ENCODE measurements around the gene ATXN1. TPM values are rescaled to one million over a fixed set of nuclear protein-coding genes. Genes with fewer than 3 reads are reported as not detected.

Gene ATXN1
- total and polyA plus RNA-seq, 2 of the 8 experiments (the other 6 are each of a cell fraction or from before 2014, with no cell fraction given), result 1.6 to 4.0 TPM

GRCh38 chr6:16481697-16482399 lies 279.4 kb downstream of the ATXN1 start:
- Histone ChIP-seq H4K8ac (ENCODE audit: extremely low read depth, insufficient read depth, low read length) (no peak overlapping the region), H2AFZ (ENCODE audit: low read length) (no peak overlapping the region), H3K4me2 (ENCODE audit: insufficient read depth in 1 of 2, low read depth in 2 of 2, low read length in 2 of 2) (no peak overlapping the region), H3K56ac (replicated peaks; ENCODE audit: insufficient read length, low read depth, low read length) (no peak overlapping the region), H4K5ac (ENCODE audit: insufficient read length, low read depth, low read length) (no peak overlapping the region), H3K79me2 (ENCODE audit: control insufficient read depth in 1 of 2, insufficient read depth in 2 of 2, low read length in 2 of 2) (no peaks in the 10 kb centered on the region), H2BK5ac (ENCODE audit: low read depth, low read length) (no peak overlapping the region), H3K4me1 (replicated peaks in 1 of 4; ENCODE audit: control insufficient read depth in 3 of 4, insufficient read depth in 4 of 4, low read length in 3 of 4) (peaks cover 0 to 3% (median 0%) of the 10 kb centered on the region in 4 experiments; a peak in 1 of 7 replicates), H3K4me3 (ENCODE audit: extremely low read depth in 1 of 4, insufficient read depth in 2 of 4, low read depth in 3 of 4, low read length in 4 of 4) (no peak overlapping the region), H2AK5ac (ENCODE audit: low read depth, low read length) (no peak overlapping the region), H2BK120ac (replicated peaks; ENCODE audit: low read depth, low read length) (no peak overlapping the region), H3K79me1 (ENCODE audit: low read depth, low read length) (no peaks in the 10 kb centered on the region), H3K23me2 (ENCODE audit: low read depth, low read length) (no peaks in the 10 kb centered on the region; the same call in 1 of the 2 replicates), H3K18ac (ENCODE audit: extremely low read depth, low read length) (no peak overlapping the region), H3K9me3 (ENCODE audit: insufficient read depth in 2 of 2, low read depth in 1 of 2, low read length in 1 of 2) (peaks cover 0 to 4% of the 10 kb centered on the region in 2 experiments; a peak in 2 of 4 replicates), H3K4ac (replicated peaks; ENCODE audit: insufficient read length, low read depth, low read length) (no peak overlapping the region), H3K36me3 (ENCODE audit: control insufficient read depth in 2 of 4, insufficient read depth in 4 of 4, low read length in 3 of 4) (no peaks in the 10 kb centered on the region), H3K9ac (replicated peaks in 1 of 4; ENCODE audit: extremely low read depth in 1 of 4, low read depth in 3 of 4, low read length in 3 of 4) (no peak overlapping the region), H3K14ac (ENCODE audit: insufficient read length) (no peak overlapping the region), H3K27me3 (replicated peaks in 1 of 4; ENCODE audit: control insufficient read depth in 3 of 4, extremely low read depth in 1 of 4, insufficient read depth in 3 of 4, low read length in 3 of 4) (no peaks in the 10 kb centered on the region), H4K91ac (replicated peaks; ENCODE audit: insufficient read length, low read length) (no peak overlapping the region), H3K27ac (ENCODE audit: low read depth, low read length) (no peak overlapping the region), H2BK15ac (ENCODE audit: low read length) (no peak overlapping the region), H4K20me1 (replicated peaks in 1 of 2; ENCODE audit: control insufficient read depth in 1 of 2, insufficient read depth in 2 of 2, low read length in 2 of 2) (no peaks in the 10 kb centered on the region), H2BK12ac (ENCODE audit: low read depth, low read length) (no peak overlapping the region), H2BK20ac (ENCODE audit: low read length) (no peak overlapping the region), H3K23ac (ENCODE audit: insufficient read length) (no peak overlapping the region)
- ChIA-PET CTCF (ENCODE audit: partially characterized antibody) (no interaction called here), POLR2A (ENCODE audit: partially characterized antibody) (no interaction called here)
- FAIRE-seq (no peak), DNase-seq (ENCODE audit: low read depth in 1 of 2, low spot score in 2 of 2) (no peak)
- 80% methylated on average over 3 of the region's 3 CpGs; no CpG with 5 or more reads in 1 of the 2 experiments for WGBS, 2 experiments (ENCODE audit: extremely low coverage in 1 of 2, insufficient coverage in 1 of 2, insufficient read length in 1 of 2, insufficient replicate concordance in 2 of 2, low coverage in 1 of 2, low lambda C conversion rate in 2 of 2, missing lambda C conversion rate in 1 of 2)
- TF ChIP-seq RNF2 (IDR thresholded peaks at IDR 0.05; ENCODE audit: borderline replicate concordance, low read depth, low read length, missing control alignments, poor library complexity, severe bottlenecking) (no peak), E2F6 (IDR thresholded peaks at IDR 0.05) (no peak), CEBPB (IDR thresholded peaks at IDR 0.05; ENCODE audit: low read depth, low read length) (no peak), BCL11A (IDR thresholded peaks at IDR 0.05; ENCODE audit: low read depth in 2 of 2, low read length in 2 of 2) (no peak), CTCF (IDR thresholded peaks at IDR 0.05; ENCODE audit: control extremely low read depth in 1 of 3, insufficient read depth in 1 of 3, low read depth in 1 of 3, low read length in 3 of 3) (no peak), NANOG (IDR thresholded peaks at IDR 0.05; ENCODE audit: insufficient read depth, low read depth, low read length, poor library complexity, severe bottlenecking) (no peak)
